ENCODE results near the gene HCAR1. TPM values are rescaled to one million over a fixed set of nuclear protein-coding genes. Genes with fewer than 3 reads are reported as not detected.

The HCAR1 gene
- total RNA-seq, 1 donor from 2014 or later: 0.20 TPM

DNA sequence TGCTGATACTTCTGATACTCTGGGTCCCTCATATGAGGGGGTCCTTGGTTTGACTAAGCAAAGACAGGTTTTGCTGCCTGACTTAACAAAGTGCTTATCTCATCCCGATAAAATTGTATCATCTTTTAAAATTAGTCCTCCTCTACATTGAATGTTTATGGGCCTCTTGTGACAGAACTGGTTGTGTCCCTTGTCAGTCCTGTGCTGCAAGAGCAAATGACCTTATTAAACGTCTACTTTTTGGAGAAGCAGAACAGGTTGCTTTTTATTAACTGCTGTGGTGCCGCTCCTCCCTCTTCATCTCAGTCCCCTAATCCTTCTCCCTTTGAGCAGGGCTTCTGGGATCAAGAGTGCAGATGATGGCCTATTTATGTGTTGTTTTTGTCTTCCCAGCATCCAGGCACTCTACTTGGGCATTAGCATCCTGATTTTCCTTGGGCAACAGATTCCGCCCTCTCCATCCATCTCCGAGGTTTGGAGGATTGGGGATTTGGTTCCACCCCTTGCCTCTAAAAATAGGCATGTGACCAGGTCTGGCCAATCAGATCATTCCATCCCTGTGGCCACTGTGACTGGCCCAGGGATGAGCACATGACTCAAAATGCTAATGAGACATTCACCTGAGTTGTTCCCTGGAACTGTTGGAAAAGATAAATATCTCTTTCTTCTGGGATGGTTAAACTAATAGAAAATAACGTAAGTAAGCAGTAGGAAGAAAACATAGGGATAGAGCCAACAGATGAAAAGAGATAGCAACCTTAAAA lies 19.1 kb upstream of the HCAR1 start:
- Histone ChIP-seq H3K36me3 (peaks cover 9% of the 10 kb centered on the region), H3K27ac (no peak overlapping the region), H3K4me3 (no peak overlapping the region), H3K27me3 (no peaks in the 10 kb centered on the region), H3K9me3 (no peaks in the 10 kb centered on the region), H3K4me1 (peaks cover 10% of the 10 kb centered on the region)
- intact Hi-C loops (cut with DNase I): loop anchor here (5.0 kb wide), 1 partner anchor 112 kb away; no protein-coding TSS in a partner anchor
- ATAC-seq: no peak
- TF ChIP-seq, protein P1, sequence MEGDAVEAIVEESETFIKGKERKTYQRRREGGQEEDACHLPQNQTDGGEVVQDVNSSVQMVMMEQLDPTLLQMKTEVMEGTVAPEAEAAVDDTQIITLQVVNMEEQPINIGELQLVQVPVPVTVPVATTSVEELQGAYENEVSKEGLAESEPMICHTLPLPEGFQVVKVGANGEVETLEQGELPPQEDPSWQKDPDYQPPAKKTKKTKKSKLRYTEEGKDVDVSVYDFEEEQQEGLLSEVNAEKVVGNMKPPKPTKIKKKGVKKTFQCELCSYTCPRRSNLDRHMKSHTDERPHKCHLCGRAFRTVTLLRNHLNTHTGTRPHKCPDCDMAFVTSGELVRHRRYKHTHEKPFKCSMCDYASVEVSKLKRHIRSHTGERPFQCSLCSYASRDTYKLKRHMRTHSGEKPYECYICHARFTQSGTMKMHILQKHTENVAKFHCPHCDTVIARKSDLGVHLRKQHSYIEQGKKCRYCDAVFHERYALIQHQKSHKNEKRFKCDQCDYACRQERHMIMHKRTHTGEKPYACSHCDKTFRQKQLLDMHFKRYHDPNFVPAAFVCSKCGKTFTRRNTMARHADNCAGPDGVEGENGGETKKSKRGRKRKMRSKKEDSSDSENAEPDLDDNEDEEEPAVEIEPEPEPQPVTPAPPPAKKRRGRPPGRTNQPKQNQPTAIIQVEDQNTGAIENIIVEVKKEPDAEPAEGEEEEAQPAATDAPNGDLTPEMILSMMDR (IDR thresholded peaks at IDR 0.05): no peak
- DNase-seq: no peak

DNA sequence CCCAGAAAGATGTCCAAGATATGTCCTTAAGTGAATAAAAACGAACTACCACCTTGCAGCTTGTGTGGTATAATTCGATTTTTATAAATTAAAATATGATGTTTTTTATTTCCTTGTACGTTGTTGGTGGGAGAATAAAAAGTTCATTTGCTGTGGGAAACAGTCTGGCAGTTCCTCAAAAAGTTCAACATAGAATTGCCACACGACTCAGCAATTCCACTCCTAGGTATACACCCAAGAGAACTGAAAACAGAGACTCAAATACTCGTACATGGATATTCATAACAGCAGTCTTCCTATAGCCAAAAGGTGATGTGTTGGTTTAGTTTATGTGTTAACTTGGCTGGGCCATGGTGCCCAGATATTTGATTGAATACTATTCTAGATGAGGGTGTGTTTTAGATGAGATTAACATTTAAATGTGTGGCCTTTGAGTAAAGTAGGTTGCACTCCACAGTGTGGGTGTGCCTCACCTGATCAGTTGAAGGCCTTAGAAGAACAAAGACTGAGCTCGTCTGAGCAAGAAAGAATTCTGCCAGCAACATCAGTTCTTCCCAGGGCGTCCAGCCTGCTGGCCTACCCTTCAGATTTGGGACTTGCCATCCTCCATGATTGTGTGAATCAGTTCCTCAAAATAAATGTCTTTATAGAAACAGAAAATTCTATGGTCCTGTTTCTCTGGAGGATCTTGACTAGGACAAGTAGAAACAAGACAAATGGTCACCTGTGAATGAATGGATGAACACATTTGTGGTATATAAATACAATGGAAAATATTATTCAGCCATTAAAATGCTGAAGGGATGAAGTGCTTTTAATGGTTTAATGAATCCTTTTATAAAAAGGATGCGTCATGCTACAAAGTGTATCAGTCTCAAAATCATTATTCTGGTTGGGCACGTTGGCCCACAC lies 16.8 kb upstream of the HCAR1 start:
- TF ChIP-seq, protein P1 (IDR thresholded peaks at IDR 0.05): no peak

DNA sequence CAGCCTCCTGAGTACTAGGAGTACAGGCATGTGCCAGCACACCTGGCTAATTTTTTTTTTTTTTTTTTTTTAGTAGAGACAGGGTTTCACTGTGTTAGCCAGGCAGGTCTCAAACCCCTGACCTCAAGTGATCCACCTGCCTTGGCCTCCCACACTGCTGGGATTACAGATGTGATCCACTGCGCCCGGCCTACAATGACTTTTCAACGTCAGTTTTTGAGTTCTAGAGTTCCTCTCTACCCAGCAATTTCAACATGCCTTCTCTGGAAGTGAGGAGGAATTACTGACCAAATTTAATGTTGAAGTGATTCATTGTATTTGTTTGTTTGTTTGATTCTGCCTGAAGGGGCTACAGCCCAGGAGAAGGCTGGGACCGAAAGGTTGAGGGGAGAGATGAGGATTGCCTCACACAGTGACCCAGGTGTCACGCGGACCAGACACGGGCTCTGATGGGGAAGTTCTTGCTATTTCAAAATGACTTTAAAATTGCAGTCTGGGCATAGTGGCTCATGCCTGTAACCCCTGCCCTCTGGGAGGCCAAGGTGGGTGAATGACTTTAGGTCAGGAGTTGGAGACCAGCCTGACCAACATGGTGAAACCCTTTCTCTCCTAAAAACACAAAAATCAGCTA lies 13.4 kb upstream of the HCAR1 start:
- no peaks in the 10 kb centered on the region for H3K27me3 ChIP-seq
- H3K4me1 ChIP-seq: no peaks in the 10 kb centered on the region
- no peaks in the 10 kb centered on the region for H3K9me3 ChIP-seq
- intact Hi-C loops (cut with DNase I): no loop called here
- no peaks in the 10 kb centered on the region for H3K36me3 ChIP-seq
- DNase-seq: peak; percentile 71
- TF ChIP-seq, protein P1 (IDR thresholded peaks at IDR 0.05): no peak
- peak; percentile 87 for ATAC-seq
- no peak overlapping the region for H3K4me3 ChIP-seq
- H3K27ac ChIP-seq: no peak overlapping the region

More for the DNA sequence above, 16.8 kb upstream of the HCAR1 start:
- ATAC-seq (no peak), DNase-seq (no peak)
- no peak overlapping the region for H3K27ac ChIP-seq
- H3K4me3 ChIP-seq: no peak overlapping the region
- H3K9me3 ChIP-seq: no peaks in the 10 kb centered on the region
- intact Hi-C loops (cut with DNase I): no loop called here
- H3K36me3 ChIP-seq: no peaks in the 10 kb centered on the region
- no peaks in the 10 kb centered on the region for H3K27me3 ChIP-seq
- H3K4me1 ChIP-seq: no peaks in the 10 kb centered on the region

DNA sequence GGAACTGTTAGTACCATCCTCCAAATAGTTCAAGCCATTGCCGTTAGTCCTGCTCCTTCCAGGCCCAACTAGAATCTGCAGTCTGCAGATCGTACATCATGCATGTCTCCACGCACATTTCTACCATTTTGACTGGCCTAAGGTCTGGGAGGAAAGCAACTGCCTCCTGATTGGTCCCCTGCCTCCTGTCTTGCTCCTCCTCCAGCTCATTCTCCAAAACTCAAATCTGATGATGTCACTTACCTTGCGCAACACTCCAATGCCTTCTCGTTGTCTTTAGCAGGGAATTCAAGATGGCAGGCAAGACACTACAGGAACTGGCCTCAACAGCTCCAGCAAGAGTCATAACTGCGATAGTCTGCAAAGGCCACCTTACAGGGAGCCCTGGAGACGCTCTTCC lies 9.7 kb upstream of the HCAR1 start:
- ATAC-seq (no peak), DNase-seq (no peak)
- intact Hi-C loops (cut with DNase I): no loop called here
- Histone ChIP-seq H3K4me3 (no peak overlapping the region), H3K36me3 (no peaks in the 10 kb centered on the region), H3K9me3 (no peaks in the 10 kb centered on the region), H3K27ac (no peak overlapping the region), H3K4me1 (no peaks in the 10 kb centered on the region), H3K27me3 (no peaks in the 10 kb centered on the region)
- TF ChIP-seq, protein P1 (IDR thresholded peaks at IDR 0.05): no peak

DNA sequence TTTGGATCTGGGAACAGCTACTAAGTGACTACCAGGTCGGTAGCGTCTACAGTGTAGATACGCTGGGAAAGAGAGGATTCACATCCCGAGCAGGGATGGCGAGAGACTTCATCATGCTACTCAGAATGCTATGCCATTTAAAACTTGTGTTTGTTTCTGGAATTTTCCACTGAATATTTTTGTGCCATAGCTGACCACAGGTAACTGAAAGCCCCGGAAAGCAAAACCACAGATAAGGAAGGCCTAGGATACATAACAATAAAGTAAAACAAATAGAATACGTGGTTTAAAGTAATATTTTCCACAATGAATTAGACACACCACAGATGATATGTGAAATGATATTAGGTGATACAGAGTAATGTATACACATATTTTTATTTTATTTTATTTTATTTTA lies 7.9 kb upstream of the HCAR1 start:
- Histone ChIP-seq H3K4me1 (no peaks in the 10 kb centered on the region), H3K36me3 (no peaks in the 10 kb centered on the region), H3K9me3 (no peaks in the 10 kb centered on the region), H3K27ac (no peak overlapping the region), H3K4me3 (no peak overlapping the region), H3K27me3 (no peaks in the 10 kb centered on the region)
- DNase-seq (no peak), ATAC-seq (no peak)
- intact Hi-C loops (cut with DNase I): no loop called here
- TF ChIP-seq, protein P1 (IDR thresholded peaks at IDR 0.05): no peak
